HG03103 (cell line): ENCODE data around the gene CRKL.

ENCODE experiments used
- ATAC-seq: cut with Tn5 transposase; IDR thresholded peaks from one replicate; pipeline ENCODE4 v1.9.1; 2021; ENCODE audit warnings: low read depth; ENCODE audit not compliant: unreplicated experiment

CRKL gene

GRCh38 chr22:20979243-20979809, 62.1 kb downstream of the CRKL start:
- ATAC-seq = no peak

GRCh38 chr22:20979940-20980453, 62.8 kb downstream of the CRKL start:
- no peak for ATAC-seq

GRCh38 chr22:20980523-20980922, 63.3 kb downstream of the CRKL start:
- no peak for ATAC-seq

- ATAC-seq = no peak
These were observed 63.9 kb downstream of the CRKL start for GRCh38 chr22:20980938-20981722.

GRCh38 chr22:20981787-20982562, 64.8 kb downstream of the CRKL start, which contains the start of gene LZTR1:
LZTR1 (plus strand) TSS chr22:20982297; CDS start chr22:20982372, 75 bp downstream.
- ATAC-seq = peak; percentile 73

GRCh38 chr22:20982563-20982882, 65.3 kb downstream of the CRKL start:
- no peak for ATAC-seq

GRCh38 chr22:20983081-20983771, 66.0 kb downstream of the CRKL start:
- no peak for ATAC-seq

- ATAC-seq = no peak
These were observed 68.5 kb downstream of the CRKL start for GRCh38 chr22:20985720-20986119.

- no peak for ATAC-seq
These were observed 69.2 kb downstream of the CRKL start for GRCh38 chr22:20986365-20986764.

- no peak for ATAC-seq
These were observed 70.2 kb downstream of the CRKL start for GRCh38 chr22:20987375-20987774.

GRCh38 chr22:20988573-20989322, 71.5 kb downstream of the CRKL start:
- no peak for ATAC-seq

- no peak for ATAC-seq
These were observed 72.3 kb downstream of the CRKL start for GRCh38 chr22:20989323-20990138.

GRCh38 chr22:20990184-20991180, 73.3 kb downstream of the CRKL start:
- no peak for ATAC-seq

- ATAC-seq = no peak
These were observed 74.2 kb downstream of the CRKL start for GRCh38 chr22:20991252-20992055.

GRCh38 chr22:20992056-20992442, 74.8 kb downstream of the CRKL start:
- ATAC-seq = no peak

GRCh38 chr22:20992456-20993303, 75.5 kb downstream of the CRKL start:
- ATAC-seq = no peak
